ENCODE results near the gene PPP1R9B. TPM values are rescaled to one million over a fixed set of nuclear protein-coding genes. Genes with fewer than 3 reads are reported as not detected.

The PPP1R9B gene, protein sequence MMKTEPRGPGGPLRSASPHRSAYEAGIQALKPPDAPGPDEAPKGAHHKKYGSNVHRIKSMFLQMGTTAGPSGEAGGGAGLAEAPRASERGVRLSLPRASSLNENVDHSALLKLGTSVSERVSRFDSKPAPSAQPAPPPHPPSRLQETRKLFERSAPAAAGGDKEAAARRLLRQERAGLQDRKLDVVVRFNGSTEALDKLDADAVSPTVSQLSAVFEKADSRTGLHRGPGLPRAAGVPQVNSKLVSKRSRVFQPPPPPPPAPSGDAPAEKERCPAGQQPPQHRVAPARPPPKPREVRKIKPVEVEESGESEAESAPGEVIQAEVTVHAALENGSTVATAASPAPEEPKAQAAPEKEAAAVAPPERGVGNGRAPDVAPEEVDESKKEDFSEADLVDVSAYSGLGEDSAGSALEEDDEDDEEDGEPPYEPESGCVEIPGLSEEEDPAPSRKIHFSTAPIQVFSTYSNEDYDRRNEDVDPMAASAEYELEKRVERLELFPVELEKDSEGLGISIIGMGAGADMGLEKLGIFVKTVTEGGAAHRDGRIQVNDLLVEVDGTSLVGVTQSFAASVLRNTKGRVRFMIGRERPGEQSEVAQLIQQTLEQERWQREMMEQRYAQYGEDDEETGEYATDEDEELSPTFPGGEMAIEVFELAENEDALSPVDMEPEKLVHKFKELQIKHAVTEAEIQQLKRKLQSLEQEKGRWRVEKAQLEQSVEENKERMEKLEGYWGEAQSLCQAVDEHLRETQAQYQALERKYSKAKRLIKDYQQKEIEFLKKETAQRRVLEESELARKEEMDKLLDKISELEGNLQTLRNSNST
- 100 to 1,000 TPM; 136 to 137 TPM for total RNA-seq

DNA sequence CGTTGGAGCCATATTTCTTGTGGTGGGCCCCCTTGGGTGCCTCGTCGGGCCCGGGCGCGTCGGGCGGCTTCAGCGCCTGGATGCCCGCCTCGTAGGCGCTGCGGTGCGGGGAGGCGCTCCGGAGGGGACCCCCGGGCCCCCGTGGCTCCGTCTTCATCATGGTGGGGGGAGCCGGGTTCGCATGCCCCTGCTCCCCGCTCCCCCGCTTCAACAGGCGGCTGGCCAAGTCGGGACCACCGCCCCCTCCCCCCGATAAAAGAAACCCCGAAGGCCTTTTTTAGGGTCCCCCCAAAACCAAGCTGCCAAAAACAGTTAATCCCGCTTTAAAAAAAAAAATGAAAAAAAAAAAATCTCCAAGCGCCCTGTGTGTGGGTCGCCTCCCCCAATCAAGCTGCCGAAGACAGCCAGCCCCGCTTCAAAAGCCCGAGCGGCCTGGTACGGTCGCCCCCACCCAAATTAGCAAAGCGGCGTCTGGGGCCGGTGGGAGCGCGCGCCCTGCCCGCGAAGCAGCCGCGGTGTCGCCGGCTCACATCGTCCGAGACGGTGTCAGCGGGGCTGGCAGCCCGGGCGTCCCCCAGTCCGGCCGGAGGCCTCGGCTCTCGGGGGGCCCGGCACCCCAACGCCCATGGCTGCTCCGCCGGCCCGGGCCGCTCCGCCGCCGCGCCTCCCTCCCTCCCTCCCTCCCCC is at the start of gene PPP1R9B:
Gene PPP1R9B (minus strand): TSS at position 324 of the 687 bp plus-strand sequence. CDS start 164 bp downstream, at position 160.
- Mint-ChIP-seq H3K9me3 (no peaks in the 10 kb centered on the region), H3K27me3 (no peaks in the 10 kb centered on the region), H3K36me3 (ENCODE audit: low read depth) (peaks cover 39% of the 10 kb centered on the region), H3K4me1 (peaks cover 48% of the 10 kb centered on the region), H3K4me3 (peak within 1 kb of the TSS; percentile 88), H3K27ac (peak within 1 kb of the TSS; percentile 95)
- ChIA-PET CTCF (interaction anchor here (0.5 to 5.7 kb wide), 8 partner anchors 10 to 350 kb away, joined by 3 to 58 read pairs (median 6); partner anchors contain the start of gene PDK2), POLR2A (interaction anchor here (0.6 to 4.4 kb wide), 7 partner anchors 10 to 412 kb away, joined by 3 to 47 read pairs (median 4); no protein-coding TSS in a partner anchor)
- DNase-seq, result no peak

DNA sequence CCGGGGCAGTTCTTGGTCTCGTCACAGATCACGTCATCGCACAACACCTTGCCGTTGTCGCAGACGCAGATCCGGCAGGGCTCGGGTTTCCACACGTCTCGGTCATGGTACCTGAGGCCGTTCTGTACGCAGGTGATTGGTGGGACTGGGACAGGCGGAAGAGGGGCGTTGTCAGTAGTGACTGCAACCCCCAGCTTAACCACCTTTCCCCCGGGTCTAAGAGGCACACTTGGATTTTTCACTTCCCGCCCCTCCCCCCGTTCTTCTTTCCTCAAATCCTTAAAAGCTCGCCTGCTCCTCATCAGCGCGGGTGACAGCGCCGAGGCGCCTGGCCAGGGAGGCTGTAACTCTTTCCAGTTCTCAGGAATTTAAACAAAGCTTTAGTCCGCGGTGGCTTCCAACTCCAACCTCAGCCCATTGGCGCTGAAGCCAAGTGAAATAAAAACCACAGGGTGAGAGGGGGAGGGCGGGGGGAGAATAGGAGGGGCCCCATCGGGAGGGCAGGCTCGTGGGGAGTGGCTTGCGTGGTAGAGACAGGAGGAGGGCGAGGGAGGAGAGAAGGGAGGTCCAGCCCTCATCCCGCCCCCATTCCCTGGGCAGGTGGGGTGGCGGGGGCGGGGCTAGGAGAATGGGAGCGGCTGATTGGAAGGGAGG is 49.5 kb upstream of the PPP1R9B start:
- CTCF ChIA-PET, result interaction anchor here (0.5 to 4.5 kb wide), 50 partner anchors 10 to 1165 kb away, joined by 3 to 130 read pairs (median 4); partner anchors contain the start of genes LRRC59 and TMEM92
- POLR2A ChIA-PET, result interaction anchor here (0.7 to 1.6 kb wide), 6 partner anchors 31 to 97 kb away, joined by 3 to 7 read pairs (median 3); no protein-coding TSS in a partner anchor
- H3K27me3 Mint-ChIP-seq, result peaks cover 52% of the 10 kb centered on the region
- no peak overlapping the region for H3K27ac Mint-ChIP-seq
- no peaks in the 10 kb centered on the region for H3K36me3 Mint-ChIP-seq (ENCODE audit: low read depth)
- H3K4me3 Mint-ChIP-seq, result peak overlapping the region; percentile 67
- no peaks in the 10 kb centered on the region for H3K9me3 Mint-ChIP-seq
- peaks cover 20% of the 10 kb centered on the region for H3K4me1 Mint-ChIP-seq
- DNase-seq, result peak; percentile 72

GRCh38 chr17:50199211-50199802 is 48.8 kb upstream of the PPP1R9B start:
- H3K27ac Mint-ChIP-seq, result no peak overlapping the region
- peaks cover 51% of the 10 kb centered on the region for H3K27me3 Mint-ChIP-seq
- ChIA-PET POLR2A (interaction anchor here (0.7 to 1.4 kb wide), 3 partner anchors 30 to 84 kb away, joined by 3 to 7 read pairs (median 6); no protein-coding TSS in a partner anchor), CTCF (interaction anchor here (1.1 to 4.5 kb wide), 20 partner anchors 13 to 202 kb away, joined by 3 to 130 read pairs (median 10); partner anchors contain the start of genes LRRC59 and TMEM92)
- no peak for DNase-seq
- peaks cover 20% of the 10 kb centered on the region for H3K4me1 Mint-ChIP-seq
- H3K36me3 Mint-ChIP-seq (ENCODE audit: low read depth), result no peaks in the 10 kb centered on the region
- no peaks in the 10 kb centered on the region for H3K9me3 Mint-ChIP-seq
- H3K4me3 Mint-ChIP-seq, result no peak overlapping the region

DNA sequence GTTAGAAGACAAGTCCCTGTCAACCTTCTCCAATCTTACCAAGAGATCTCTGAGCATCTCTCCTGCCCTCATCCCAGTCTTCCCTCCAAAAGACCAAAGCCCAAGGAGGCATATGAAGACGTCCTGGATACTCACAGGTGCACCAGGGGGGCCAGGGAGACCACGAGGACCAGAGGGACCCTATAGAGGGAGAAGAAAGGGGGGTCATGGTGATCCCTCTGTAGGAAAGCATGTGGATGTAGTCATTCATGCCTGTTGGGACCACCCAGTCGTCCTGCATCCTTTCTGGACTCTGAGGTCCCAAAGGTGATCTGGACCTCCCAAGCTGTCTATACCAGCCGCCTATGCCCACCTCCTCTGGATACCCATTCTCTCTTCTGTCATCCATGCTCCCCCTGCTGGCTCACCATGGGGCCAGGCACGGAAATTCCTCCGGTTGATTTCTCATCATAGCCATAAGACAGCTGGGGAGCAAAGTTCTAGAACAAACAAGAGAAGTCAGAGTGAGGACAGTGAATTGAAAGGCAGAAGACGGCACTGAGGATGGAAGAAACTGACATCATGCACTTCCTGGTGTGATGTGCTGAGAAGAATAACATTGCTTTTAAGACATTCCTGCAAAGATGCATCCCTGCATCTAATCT is 47.7 kb upstream of the PPP1R9B start:
- peaks cover 46% of the 10 kb centered on the region for H3K27me3 Mint-ChIP-seq
- H3K4me3 Mint-ChIP-seq, result no peak overlapping the region
- peak; percentile 75 for DNase-seq
- ChIA-PET CTCF (interaction anchor here (0.6 to 3.8 kb wide), 15 partner anchors 21 to 199 kb away, joined by 3 to 37 read pairs (median 4); partner anchors contain the start of genes LRRC59, SGCA and TMEM92), POLR2A (no interaction called here)
- no peak overlapping the region for H3K27ac Mint-ChIP-seq
- H3K36me3 Mint-ChIP-seq (ENCODE audit: low read depth), result no peaks in the 10 kb centered on the region
- no peaks in the 10 kb centered on the region for H3K9me3 Mint-ChIP-seq
- peaks cover 20% of the 10 kb centered on the region for H3K4me1 Mint-ChIP-seq

- ChIA-PET CTCF (interaction anchor here (0.9 to 3.8 kb wide), 10 partner anchors 13 to 102 kb away, joined by 3 to 37 read pairs (median 4); no protein-coding TSS in a partner anchor), POLR2A (interaction anchor here (0.8 kb wide), 1 partner anchor 27 kb away, joined by 3 read pairs; no protein-coding TSS in a partner anchor)
- no peak for DNase-seq
- Mint-ChIP-seq H3K36me3 (ENCODE audit: low read depth) (no peaks in the 10 kb centered on the region), H3K4me1 (peaks cover 20% of the 10 kb centered on the region), H3K9me3 (no peaks in the 10 kb centered on the region), H3K4me3 (no peak overlapping the region), H3K27ac (no peak overlapping the region), H3K27me3 (peaks cover 33% of the 10 kb centered on the region)
These were observed 46.3 kb upstream of the PPP1R9B start for GRCh38 chr17:50196826-50197225.

- Mint-ChIP-seq H3K27ac (no peak overlapping the region), H3K4me3 (no peak overlapping the region), H3K36me3 (ENCODE audit: low read depth) (no peaks in the 10 kb centered on the region), H3K4me1 (peaks cover 17% of the 10 kb centered on the region), H3K9me3 (no peaks in the 10 kb centered on the region), H3K27me3 (peaks cover 26% of the 10 kb centered on the region)
- CTCF ChIA-PET, result interaction anchor here (0.9 to 3.8 kb wide), 6 partner anchors 14 to 102 kb away, joined by 3 to 37 read pairs (median 4); no protein-coding TSS in a partner anchor
- POLR2A ChIA-PET, result no interaction called here
- DNase-seq, result no peak
These were observed 45.6 kb upstream of the PPP1R9B start for GRCh38 chr17:50196036-50196435.

DNA sequence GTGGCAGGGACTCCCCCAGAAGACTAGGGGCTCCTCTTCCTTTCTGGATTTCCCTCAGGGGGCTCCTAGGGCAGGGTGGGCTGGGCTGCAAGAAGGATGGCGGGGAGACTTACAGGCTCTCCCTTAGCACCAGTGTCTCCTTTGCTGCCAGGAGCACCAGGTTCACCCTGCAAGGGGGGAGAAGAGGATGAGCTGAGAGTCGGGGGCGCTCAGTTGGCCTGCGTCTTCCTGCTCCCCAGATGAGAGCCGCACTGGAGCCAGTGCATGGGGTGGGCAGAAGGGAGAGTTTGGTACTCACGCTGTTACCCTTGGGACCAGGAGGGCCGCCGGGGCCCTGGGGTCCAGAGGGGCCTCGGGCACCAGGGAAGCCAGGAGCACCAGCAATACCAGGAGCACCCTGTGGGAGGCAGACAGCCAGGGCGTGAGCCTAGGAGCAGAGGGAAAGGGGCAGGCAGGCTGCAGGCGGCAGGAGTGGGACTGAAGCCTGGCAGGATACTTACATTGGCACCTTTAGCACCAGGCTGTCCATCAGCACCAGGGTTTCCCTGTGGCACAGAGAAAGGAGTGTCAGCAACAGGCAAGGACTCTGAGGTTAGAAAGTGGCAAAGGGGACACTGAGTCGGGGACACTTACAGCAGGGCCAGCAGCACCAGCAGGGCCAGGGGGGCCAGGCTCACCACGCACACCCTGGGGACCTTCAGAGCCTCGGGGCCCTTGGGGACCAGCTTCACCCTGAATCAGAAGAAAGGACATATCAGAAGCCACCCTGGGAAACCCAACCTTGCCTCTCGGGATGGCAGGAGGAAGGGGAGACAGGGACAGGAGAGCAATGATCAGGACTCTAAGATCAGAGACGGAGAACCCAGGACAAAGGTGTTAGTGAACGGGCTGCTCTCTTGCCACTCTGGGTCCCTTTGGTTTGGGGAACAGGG is 44.7 kb upstream of the PPP1R9B start:
- Mint-ChIP-seq H3K36me3 (ENCODE audit: low read depth) (no peaks in the 10 kb centered on the region), H3K9me3 (no peaks in the 10 kb centered on the region), H3K4me1 (peaks cover 12% of the 10 kb centered on the region), H3K27ac (no peak overlapping the region), H3K27me3 (peaks cover 20% of the 10 kb centered on the region), H3K4me3 (no peak overlapping the region)
- CTCF ChIA-PET, result interaction anchor here (3.8 kb wide), 1 partner anchor 25 kb away, joined by 37 read pairs; no protein-coding TSS in a partner anchor
- POLR2A ChIA-PET, result no interaction called here
- DNase-seq, result no peak

DNA sequence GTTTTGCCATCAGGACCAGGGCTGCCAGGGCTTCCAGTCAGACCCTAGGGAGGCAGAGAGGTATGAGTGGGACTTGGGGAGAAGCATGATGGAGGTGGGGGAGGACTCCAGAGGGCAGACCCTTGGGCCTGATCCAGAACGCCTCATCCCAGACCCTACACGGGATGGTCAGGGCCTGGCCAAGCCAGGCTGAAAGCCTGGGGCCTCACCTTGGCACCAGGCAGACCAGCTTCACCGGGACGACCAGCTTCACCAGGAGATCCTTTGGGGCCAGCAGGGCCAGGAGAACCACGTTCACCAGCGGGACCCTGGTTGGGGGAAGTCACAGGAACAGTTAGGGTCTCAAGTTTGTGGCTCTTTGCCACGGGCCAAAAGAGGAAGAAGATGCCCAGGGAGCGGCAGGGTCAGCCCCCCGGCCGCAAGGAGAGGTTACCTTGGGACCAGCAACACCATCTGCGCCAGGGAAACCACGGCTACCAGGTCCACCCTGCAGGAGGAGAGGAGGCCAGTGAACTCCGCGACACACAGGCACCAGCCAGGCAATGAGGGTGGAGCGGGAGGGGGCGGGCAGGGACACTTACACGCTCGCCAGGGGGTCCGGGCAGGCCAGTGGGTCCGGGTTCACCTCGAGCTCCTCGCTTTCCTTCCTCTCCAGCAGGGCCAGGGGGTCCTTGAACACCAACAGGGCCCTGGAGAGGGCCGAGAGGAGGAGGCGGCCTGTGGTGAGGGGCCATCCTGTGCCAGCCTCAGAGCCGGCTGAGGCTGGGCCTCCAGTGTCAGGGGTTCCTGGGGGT is 43.9 kb upstream of the PPP1R9B start:
- Mint-ChIP-seq H3K9me3 (no peaks in the 10 kb centered on the region), H3K27me3 (peaks cover 18% of the 10 kb centered on the region), H3K27ac (no peak overlapping the region), H3K36me3 (ENCODE audit: low read depth) (no peaks in the 10 kb centered on the region), H3K4me3 (no peak overlapping the region), H3K4me1 (peaks cover 6% of the 10 kb centered on the region)
- POLR2A ChIA-PET, result interaction anchor here (0.7 kb wide), 1 partner anchor 20 kb away, joined by 3 read pairs; no protein-coding TSS in a partner anchor
- CTCF ChIA-PET, result no interaction called here
- no peak for DNase-seq

GRCh38 chr17:50192618-50193291 is 42.3 kb upstream of the PPP1R9B start:
- Mint-ChIP-seq H3K4me3 (no peak overlapping the region), H3K27ac (no peak overlapping the region), H3K9me3 (no peaks in the 10 kb centered on the region), H3K27me3 (peaks cover 9% of the 10 kb centered on the region), H3K36me3 (ENCODE audit: low read depth) (no peaks in the 10 kb centered on the region), H3K4me1 (no peaks in the 10 kb centered on the region)
- ChIA-PET POLR2A (no interaction called here), CTCF (no interaction called here)
- no peak for DNase-seq

Measured in activated CD4-positive, alpha-beta memory T cell treated with anti-CD3 and anti-CD28 coated beads, Interleukin-2, amount 10 ng/mL, durations not matched to agents 7 days and 5 days (primary cell).